ENCODE data around the gene KATNBL1.

DNA sequence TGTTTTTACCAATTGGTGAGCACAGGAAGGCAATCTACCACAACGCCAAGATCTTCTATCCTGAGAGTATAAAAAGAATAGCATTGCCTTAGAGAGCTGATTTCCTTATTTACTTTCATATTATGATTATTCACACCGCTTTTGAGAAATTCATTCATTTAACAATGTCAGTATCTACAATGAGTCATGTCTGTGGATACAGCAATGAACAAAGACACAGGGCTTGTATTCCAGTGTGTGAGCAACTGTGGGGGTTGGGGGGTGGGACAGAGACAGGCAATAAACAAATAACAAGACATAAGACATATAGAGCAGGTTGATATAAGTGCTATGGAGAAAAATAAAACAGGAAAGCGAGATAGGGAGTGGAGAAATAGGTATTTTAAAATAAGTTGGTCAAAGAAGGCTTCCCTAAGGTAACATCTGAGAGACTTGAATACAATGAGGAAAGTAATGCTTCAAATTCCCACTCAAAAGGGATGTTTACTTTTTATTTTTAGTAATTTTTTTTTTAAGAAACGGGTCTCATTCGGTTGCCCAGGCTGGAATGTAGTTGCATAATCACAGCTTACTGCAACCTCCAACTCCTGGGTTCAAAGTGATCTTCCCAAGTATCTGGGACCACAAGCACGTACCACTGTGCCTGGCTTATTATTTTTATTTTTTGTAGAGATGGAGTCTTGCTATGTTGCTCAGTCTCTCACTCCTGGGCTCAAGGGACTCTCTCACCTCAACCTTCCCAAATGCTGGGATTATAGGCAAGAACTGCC, 62.3 kb downstream of the KATNBL1 start:
- TF ChIP-seq, protein P1, sequence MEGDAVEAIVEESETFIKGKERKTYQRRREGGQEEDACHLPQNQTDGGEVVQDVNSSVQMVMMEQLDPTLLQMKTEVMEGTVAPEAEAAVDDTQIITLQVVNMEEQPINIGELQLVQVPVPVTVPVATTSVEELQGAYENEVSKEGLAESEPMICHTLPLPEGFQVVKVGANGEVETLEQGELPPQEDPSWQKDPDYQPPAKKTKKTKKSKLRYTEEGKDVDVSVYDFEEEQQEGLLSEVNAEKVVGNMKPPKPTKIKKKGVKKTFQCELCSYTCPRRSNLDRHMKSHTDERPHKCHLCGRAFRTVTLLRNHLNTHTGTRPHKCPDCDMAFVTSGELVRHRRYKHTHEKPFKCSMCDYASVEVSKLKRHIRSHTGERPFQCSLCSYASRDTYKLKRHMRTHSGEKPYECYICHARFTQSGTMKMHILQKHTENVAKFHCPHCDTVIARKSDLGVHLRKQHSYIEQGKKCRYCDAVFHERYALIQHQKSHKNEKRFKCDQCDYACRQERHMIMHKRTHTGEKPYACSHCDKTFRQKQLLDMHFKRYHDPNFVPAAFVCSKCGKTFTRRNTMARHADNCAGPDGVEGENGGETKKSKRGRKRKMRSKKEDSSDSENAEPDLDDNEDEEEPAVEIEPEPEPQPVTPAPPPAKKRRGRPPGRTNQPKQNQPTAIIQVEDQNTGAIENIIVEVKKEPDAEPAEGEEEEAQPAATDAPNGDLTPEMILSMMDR (IDR thresholded peaks at IDR 0.05) = no peak
- no peak for TF ChIP-seq POLR2A (IDR thresholded peaks at IDR 0.05)

Data from esophagus squamous epithelium (tissue), 4 donors.